ENCODE results near the gene MCF2L. TPM values are rescaled to one million over a fixed set of nuclear protein-coding genes. Genes with fewer than 3 reads are reported as not detected.
A peak's percentile ranks its signal among the peaks of the same experiment; 100 is the strongest.

MCF2L gene
- total RNA-seq, 4 donors from 2014 or later = 18.3 to 52.6 (median 29.9) TPM

- WGBS, 2 donors (ENCODE audit: low coverage in 1 of 2) = 68 to 100% methylated on average over 1 to 2 of the region's 15 CpGs
- ATAC-seq = no peak
- TF ChIP-seq CTCF (IDR thresholded peaks at IDR 0.05) (no peak), POLR2A (IDR thresholded peaks at IDR 0.05) (no peak), POLR2AphosphoS5 (IDR thresholded peaks at IDR 0.05) (no peak), EP300 (IDR thresholded peaks at IDR 0.05) (no peak)
- peaks cover 34% of the 10 kb centered on the region for H3K27me3 ChIP-seq
- H3K4me3 ChIP-seq = no peak overlapping the region
- H3K36me3 ChIP-seq = no peaks in the 10 kb centered on the region
- H3K27ac ChIP-seq = no peak overlapping the region
- H3K4me1 ChIP-seq = peaks cover 0 to 27% (median 0%) of the 10 kb centered on the region in 3 donors
- H3K9me3 ChIP-seq = no peaks in the 10 kb centered on the region
These were observed 37.0 kb downstream of the MCF2L start for GRCh38 chr13:113005997-113006396.

GRCh38 chr13:113006660-113007059 is 37.6 kb downstream of the MCF2L start:
- WGBS, 2 donors (ENCODE audit: low coverage in 1 of 2) = 100% methylated on average over 3 of the region's 16 CpGs; no CpG with 5 or more reads in 1 of the 2 donors
- Histone ChIP-seq H3K4me1 (peaks cover 0 to 21% (median 0%) of the 10 kb centered on the region in 3 donors), H3K9me3 (no peaks in the 10 kb centered on the region), H3K36me3 (no peaks in the 10 kb centered on the region), H3K4me3 (no peak overlapping the region), H3K27ac (no peak overlapping the region), H3K27me3 (peaks cover 27% of the 10 kb centered on the region)
- no peak for TF ChIP-seq CTCF (IDR thresholded peaks at IDR 0.05)
- TF ChIP-seq EP300 (IDR thresholded peaks at IDR 0.05) = no peak
- TF ChIP-seq POLR2A (IDR thresholded peaks at IDR 0.05) = no peak
- TF ChIP-seq POLR2AphosphoS5 (IDR thresholded peaks at IDR 0.05) = no peak
- ATAC-seq = no peak

GRCh38 chr13:113008851-113009250 is 39.8 kb downstream of the MCF2L start:
- Histone ChIP-seq H3K27ac (no peak overlapping the region), H3K9me3 (no peaks in the 10 kb centered on the region), H3K4me1 (peaks cover 0 to 13% (median 0%) of the 10 kb centered on the region in 3 donors), H3K4me3 (no peak overlapping the region), H3K36me3 (no peaks in the 10 kb centered on the region), H3K27me3 (peaks cover 6% of the 10 kb centered on the region)
- 86% methylated on average over 14 of the region's 33 CpGs; no CpG with 5 or more reads in 1 of the 2 donors for WGBS, 2 donors (ENCODE audit: low coverage in 1 of 2)
- TF ChIP-seq POLR2A (IDR thresholded peaks at IDR 0.05) (no peak), POLR2AphosphoS5 (IDR thresholded peaks at IDR 0.05) (no peak), CTCF (IDR thresholded peaks at IDR 0.05) (no peak), EP300 (IDR thresholded peaks at IDR 0.05) (no peak)
- no peak for ATAC-seq

GRCh38 chr13:113009743-113010509 is 40.9 kb downstream of the MCF2L start:
- Histone ChIP-seq H3K36me3 (no peaks in the 10 kb centered on the region), H3K4me3 (no peak overlapping the region), H3K27ac (peak overlapping the region in 1 of 4 donors; percentile 4), H3K9me3 (no peaks in the 10 kb centered on the region), H3K4me1 (peaks cover 0 to 13% (median 0%) of the 10 kb centered on the region in 3 donors), H3K27me3 (peaks cover 6% of the 10 kb centered on the region)
- 46 to 48% methylated on average over 3 to 10 of the region's 17 CpGs for WGBS, 2 donors (ENCODE audit: low coverage in 1 of 2)
- ATAC-seq = no peak
- TF ChIP-seq POLR2AphosphoS5 (IDR thresholded peaks at IDR 0.05) = no peak
- TF ChIP-seq CTCF (IDR thresholded peaks at IDR 0.05) = no peak
- TF ChIP-seq EP300 (IDR thresholded peaks at IDR 0.05) = no peak
- TF ChIP-seq POLR2A (IDR thresholded peaks at IDR 0.05) = no peak

GRCh38 chr13:113010510-113010865 is 41.5 kb downstream of the MCF2L start:
- Histone ChIP-seq H3K27me3 (peaks cover 6% of the 10 kb centered on the region), H3K4me3 (no peak overlapping the region), H3K9me3 (no peaks in the 10 kb centered on the region), H3K27ac (peak overlapping the region in 1 of 4 donors; percentile 4), H3K4me1 (peaks cover 0 to 13% (median 0%) of the 10 kb centered on the region in 3 donors), H3K36me3 (no peaks in the 10 kb centered on the region)
- WGBS, 2 donors (ENCODE audit: low coverage in 1 of 2) = no CpG with 5 or more reads among the region's 12 CpGs
- ATAC-seq = no peak
- TF ChIP-seq EP300 (IDR thresholded peaks at IDR 0.05) (no peak), POLR2A (IDR thresholded peaks at IDR 0.05) (no peak), CTCF (IDR thresholded peaks at IDR 0.05) (no peak), POLR2AphosphoS5 (IDR thresholded peaks at IDR 0.05) (no peak)
